Fibroblast of lung (primary cell): ENCODE measurements around the gene GPC3.

Experiments
- EZH2 ChIP-seq: IDR thresholded peaks from 2 replicates; pipeline ENCODE4 v1.5.1; 2012; ENCODE audit warnings: low read length, control low read depth, mild to moderate bottlenecking; ENCODE audit errors: missing control alignments
- TF ChIP-seq, protein P1 (sequence below), 2 donors: IDR thresholded peaks in 1 of 2; conservative IDR thresholded peaks in 1 of 2; 1 replicate in 1 of 2; 2 replicates in 1 of 2; pipeline ENCODE4 v1.5.1; 2011 to 2012; ENCODE audit warnings: low read length in 2 of 2, control low read depth in 1 of 2, inconsistent platforms in 1 of 2, low read depth in 1 of 2, mild to moderate bottlenecking in 1 of 2

DNA sequence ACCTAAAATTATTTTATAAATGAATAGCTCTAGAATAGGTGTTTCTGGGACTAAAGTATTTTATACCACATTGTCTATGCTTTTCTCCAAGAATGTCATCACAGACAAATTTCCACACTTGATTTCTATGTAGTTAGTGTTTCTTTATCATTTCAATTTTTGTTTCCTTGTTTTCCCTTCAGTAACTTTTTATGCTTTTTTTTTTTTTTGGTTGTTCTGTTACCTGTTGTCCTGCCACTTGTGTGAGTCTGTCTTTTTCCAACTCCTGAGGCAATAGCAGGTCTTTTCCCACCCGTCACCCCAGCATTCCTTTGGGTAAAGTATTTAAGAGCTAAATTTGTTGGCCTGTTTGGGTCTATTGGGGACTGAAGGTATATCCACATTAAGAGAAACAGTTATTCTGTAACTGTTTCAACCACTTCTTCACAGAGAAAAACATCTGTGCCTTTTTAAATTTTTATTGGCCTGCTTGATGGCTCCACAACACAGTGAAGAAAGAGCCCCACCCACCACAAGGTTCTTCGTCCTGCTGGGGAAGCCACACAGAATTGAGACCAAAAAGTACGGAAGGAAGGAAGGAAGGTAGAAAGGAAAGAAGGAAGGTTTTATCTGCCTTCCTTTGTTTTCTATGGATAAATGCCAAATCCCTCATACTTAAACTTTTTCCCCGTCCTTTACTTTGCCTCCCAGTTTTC is 17.7 kb upstream of the GPC3 start:
- TF ChIP-seq, protein P1, sequence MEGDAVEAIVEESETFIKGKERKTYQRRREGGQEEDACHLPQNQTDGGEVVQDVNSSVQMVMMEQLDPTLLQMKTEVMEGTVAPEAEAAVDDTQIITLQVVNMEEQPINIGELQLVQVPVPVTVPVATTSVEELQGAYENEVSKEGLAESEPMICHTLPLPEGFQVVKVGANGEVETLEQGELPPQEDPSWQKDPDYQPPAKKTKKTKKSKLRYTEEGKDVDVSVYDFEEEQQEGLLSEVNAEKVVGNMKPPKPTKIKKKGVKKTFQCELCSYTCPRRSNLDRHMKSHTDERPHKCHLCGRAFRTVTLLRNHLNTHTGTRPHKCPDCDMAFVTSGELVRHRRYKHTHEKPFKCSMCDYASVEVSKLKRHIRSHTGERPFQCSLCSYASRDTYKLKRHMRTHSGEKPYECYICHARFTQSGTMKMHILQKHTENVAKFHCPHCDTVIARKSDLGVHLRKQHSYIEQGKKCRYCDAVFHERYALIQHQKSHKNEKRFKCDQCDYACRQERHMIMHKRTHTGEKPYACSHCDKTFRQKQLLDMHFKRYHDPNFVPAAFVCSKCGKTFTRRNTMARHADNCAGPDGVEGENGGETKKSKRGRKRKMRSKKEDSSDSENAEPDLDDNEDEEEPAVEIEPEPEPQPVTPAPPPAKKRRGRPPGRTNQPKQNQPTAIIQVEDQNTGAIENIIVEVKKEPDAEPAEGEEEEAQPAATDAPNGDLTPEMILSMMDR (conservative IDR thresholded peaks at IDR 0.05 in 1 of 2, IDR thresholded peaks at IDR 0.05 in 1 of 2; ENCODE audit: low read depth in 1 of 2, low read length in 2 of 2), result no peak
- TF ChIP-seq EZH2, result no peak
